K562 (cell line): ENCODE data around the gene PLXNB3. TPM values are rescaled to one million over a fixed set of nuclear protein-coding genes. Genes with fewer than 3 reads are reported as not detected.

Experiments used
- ATAC-seq: fragments of 200-7000 bp; cut with Tn5 transposase; 3 replicates; pipeline ENCODE4 v1.9.1; 2020; ENCODE audit warnings: moderate library complexity
- BruUV-seq: library from RNA; stranded (reverse); fragments of 400-500 nt; replicated peaks from 2 replicates; lab custom pipeline; 2021; lab: Mats Ljungman, UMichigan
- CTCF ChIA-PET: fragments of 300-600 bp; formaldehyde crosslinking; extraction: SDS; loops from one replicate; lab custom pipeline; 2021; ENCODE audit warnings: low intra/inter-chr PET ratio; lab: Yijun Ruan, JAX
- POLR2A ChIA-PET: fragments of 300-600, 350-650 bp; sonication (Branson Sonifier 250); formaldehyde crosslinking; extraction: SDS; loops from one replicate; lab custom pipeline; 2021; ENCODE audit warnings: antibody characterized with exemption, inconsistent platforms; lab: Yijun Ruan, JAX
- DNase-seq, 4 experiments: peaks; one replicate each; pipeline versions ENCODE4 v3.0.0 to v3.0.0-alpha.2; 2011 to 2018; ENCODE audit warnings: low spot score in 3 of 4, mixed read lengths in 3 of 4; ENCODE audit errors: extremely low read depth in 1 of 4
- FAIRE-seq: peaks from 2 replicates; lab custom pipeline; 2011; peaks lifted over from hg19 to GRCh38; lab: Jason Lieb, UNC
- H2AFZ ChIP-seq: 2 replicates; pipeline ENCODE4 v1.6.0; 2011; ENCODE audit warnings: low read depth, low read length, control low read depth, inconsistent platforms
- H3K27ac ChIP-seq: fragments of 200-600 bp; 3 replicates; pipeline ENCODE4 v1.8.0; 2011; ENCODE audit warnings: low read depth, mild to moderate bottlenecking, control low read depth, inconsistent platforms, low read length, moderate library complexity, mixed read lengths; ENCODE audit errors: extremely low read depth
- H3K27me3 ChIP-seq, 2 experiments: fragments of 300-600 bp in 1 of 2; 2 replicates in 1 of 2; 3 replicates in 1 of 2; pipeline versions ENCODE4 v1.6.0 to v1.8.0; 2011; ENCODE audit warnings: inconsistent platforms in 2 of 2, low read length in 2 of 2, mild to moderate bottlenecking in 1 of 2, mixed read lengths in 1 of 2, moderate library complexity in 1 of 2; ENCODE audit not compliant: control insufficient read depth in 2 of 2, insufficient read depth in 2 of 2
- H3K36me3 ChIP-seq: fragments of 300-600 bp; 3 replicates; pipeline ENCODE4 v1.8.0; 2011; ENCODE audit warnings: mild to moderate bottlenecking, low read length, inconsistent platforms; ENCODE audit not compliant: control insufficient read depth, insufficient read depth
- H3K4me1 ChIP-seq, 2 experiments: fragments of 200-600 bp in 1 of 2; replicated peaks in 1 of 2; 2 replicates in 1 of 2; 3 replicates in 1 of 2; pipeline versions ENCODE4 v1.5.1 to v1.8.0; 2011; ENCODE audit warnings: inconsistent platforms in 2 of 2, low read length in 2 of 2, mild to moderate bottlenecking in 1 of 2, mixed read lengths in 1 of 2, moderate library complexity in 1 of 2; ENCODE audit not compliant: control insufficient read depth in 2 of 2, insufficient read depth in 2 of 2
- H3K4me2 ChIP-seq: 2 replicates; pipeline ENCODE4 v1.6.1; 2011; ENCODE audit warnings: low read length, control low read depth, inconsistent platforms, mixed read lengths; ENCODE audit not compliant: insufficient read depth
- H3K4me3 ChIP-seq: fragments of 200-600 bp; sonication (generic), shearing (Covaris generic); 2 replicates; pipeline ENCODE4 v1.5.1; 2016; ENCODE audit warnings: control low read depth, inconsistent platforms
- H3K79me2 ChIP-seq: fragments of 200-600 bp; 3 replicates; pipeline ENCODE4 v1.8.0; 2011; ENCODE audit warnings: low read length, inconsistent platforms; ENCODE audit not compliant: control insufficient read depth, insufficient read depth
- H3K9ac ChIP-seq, 2 experiments: 2 replicates each; pipeline versions ENCODE4 v1.6.0 to v1.6.1; 2011; ENCODE audit warnings: low read depth in 2 of 2, low read length in 2 of 2, control low read depth in 1 of 2, inconsistent platforms in 1 of 2, mild to moderate bottlenecking in 1 of 2, mixed read lengths in 1 of 2; ENCODE audit not compliant: insufficient read depth in 1 of 2
- H3K9me1 ChIP-seq: one replicate; pipeline ENCODE4 v1.6.0; 2011; ENCODE audit warnings: inconsistent platforms, mild to moderate bottlenecking, low read length, moderate library complexity; ENCODE audit not compliant: control insufficient read depth, insufficient read depth
- H3K9me3 ChIP-seq: replicated peaks from 2 replicates; pipeline ENCODE4 v1.5.1; 2011; ENCODE audit warnings: low read depth, low read length, inconsistent platforms; ENCODE audit not compliant: control insufficient read depth, insufficient read depth
- H4K20me1 ChIP-seq: replicated peaks from 2 replicates; pipeline ENCODE4 v1.6.1; 2011; ENCODE audit warnings: low read length, inconsistent platforms, mixed read lengths; ENCODE audit not compliant: control insufficient read depth, insufficient read depth
- NFIC ChIP-seq: fragments of 450-650 bp; IDR thresholded peaks from 2 replicates; pipeline ENCODE4 v1.6.1; 2017; ENCODE audit warnings: mild to moderate bottlenecking, inconsistent platforms
- NR2F6 ChIP-seq: fragments of 450-650 bp; formaldehyde crosslinking; IDR thresholded peaks from 2 replicates; pipeline ENCODE4 v1.4.0; 2020; ENCODE audit warnings: mild to moderate bottlenecking
- POLR2G ChIP-seq: fragments of 200-400 bp; formaldehyde crosslinking; IDR thresholded peaks from 2 replicates; pipeline ENCODE4 v1.6.1; 2017; ENCODE audit warnings: low read depth, mild to moderate bottlenecking, antibody characterized with exemption, low read length, moderate library complexity
- ZNF586 ChIP-seq: fragments of 450-650 bp; formaldehyde crosslinking; conservative IDR thresholded peaks from 2 replicates; pipeline ENCODE4 v1.4.0; 2020; ENCODE audit warnings: mild to moderate bottlenecking, moderate library complexity
- WGBS: fragments of 100-300 bp; shearing (Covaris generic); methylation state at CpG from one replicate; pipeline ENCODE4 v1.1.6; 2016; ENCODE audit warnings: low coverage, mixed read lengths; ENCODE audit not compliant: insufficient coverage; ENCODE audit errors: missing lambda C conversion rate; 5-methylcytosine and 5-hydroxymethylcytosine counted together
- in situ Hi-C: fragments of 300-500 bp; cut with MboI; formaldehyde crosslinking; loops from 4 replicates; pipeline ENCODE4 v1.15.0; 2018; ENCODE audit warnings: inconsistent platforms, mixed read lengths
- intact Hi-C: fragments of 100-400 bp; cut with micrococcal nuclease; formaldehyde crosslinking; loops from 2 replicates; pipeline ENCODE4 v1.14.2; 2022
- polyA plus RNA-seq, 8 experiments: library from polyadenylated mRNA; depleted of rRNA in 4 of 8; stranded (reverse) in 5 of 8; unstranded in 3 of 8; fragments of >200 nt; fragmentation: Nextera tagmentation in 2 of 8; fragmentation: Illumina TruSeq in 1 of 8; extraction: Ambion mirVana in 2 of 8; extraction: Trizol in 1 of 8; gene quantifications; 2 replicates each; pipeline versions ENCODE4 v1.2.1 to v1.2.3, GENCODE V29; 2011 to 2014; ENCODE audit warnings: inconsistent platforms in 1 of 8, missing spikeins in 1 of 8
- total RNA-seq, 7 experiments: library from RNA; depleted of rRNA in 6 of 7; stranded (reverse); fragments of >200 nt in 6 of 7; fragmentation: Illumina TruSeq in 2 of 7; extraction: Trizol in 2 of 7; gene quantifications; 2 replicates each; pipeline versions ENCODE4 v1.2.1 to v1.2.3, GENCODE V29; 2011 to 2021; ENCODE audit warnings: low replicate concordance in 1 of 7

Gene PLXNB3
- total and polyA plus RNA-seq, 9 of the 15 experiments (the other 6 are each of a cell fraction or from before 2014, with no cell fraction given) = 0.22 to 2.0 (median 1.4) TPM; not detected in 2

- H4K20me1 ChIP-seq = no peaks in the 10 kb centered on the region
- no TSS peak for BruUV-seq
- H3K79me2 ChIP-seq = no peaks in the 10 kb centered on the region
- no peaks in the 10 kb centered on the region; the same call in 2 of the 3 replicates for H3K36me3 ChIP-seq
- in situ Hi-C loops = no loop called here
- H2AFZ ChIP-seq = no peak overlapping the region
- no peaks in the 10 kb centered on the region for H3K27me3 ChIP-seq
- no peak overlapping the region for H3K4me2 ChIP-seq
- ChIA-PET POLR2A (no interaction called here), CTCF (no interaction called here)
- 0 out of 2 replicates have a peak, but pooled peaks cover 2% of the 10 kb centered on the region for H3K9me3 ChIP-seq
- ATAC-seq (no peak), DNase-seq (no peak), FAIRE-seq (no peak)
- H3K9me1 ChIP-seq = no peaks in the 10 kb centered on the region
- no peak overlapping the region for H3K4me3 ChIP-seq
- peak overlapping the region in 1 of 2 experiments; percentile 65; a peak in 2 of 4 replicates for H3K9ac ChIP-seq
- TF ChIP-seq POLR2G (0 out of 2 replicates have a peak, but pooled peaks have one; percentile 14), ZNF586 (CRISPR knock-in tag) (no peak)
- WGBS = 85% methylated on average over 20 of the region's 30 CpGs
- H3K27ac ChIP-seq = no peak overlapping the region
- H3K4me1 ChIP-seq = peaks cover 8 to 48% of the 10 kb centered on the region in 2 experiments; a peak in 4 of 5 replicates
- intact Hi-C loops = no loop called here
Measured at GRCh38 chrX:153736071-153736820, 27.8 kb upstream of the PLXNB3 start.

- no peaks in the 10 kb centered on the region for H3K27me3 ChIP-seq
- H3K4me3 ChIP-seq = no peak overlapping the region
- no peaks in the 10 kb centered on the region for H3K9me1 ChIP-seq
- BruUV-seq = no TSS peak
- FAIRE-seq (no peak), ATAC-seq (no peak), DNase-seq (no peak)
- ChIA-PET POLR2A (no interaction called here), CTCF (no interaction called here)
- no peak overlapping the region for H3K27ac ChIP-seq
- H3K79me2 ChIP-seq = no peaks in the 10 kb centered on the region
- no peaks in the 10 kb centered on the region for H4K20me1 ChIP-seq
- no peak overlapping the region for H2AFZ ChIP-seq
- H3K4me2 ChIP-seq = no peak overlapping the region
- no peak for TF ChIP-seq NR2F6
- peak; percentile 86 for TF ChIP-seq NFIC
- TF ChIP-seq, all 486 proteins: peak for 1
- intact Hi-C loops (no loop called here), in situ Hi-C loops (no loop called here)
- Histone ChIP-seq H3K9ac (peak overlapping the region in 1 of 2 experiments; percentile 68; a peak in 1 of 4 replicates), H3K36me3 (no peaks in the 10 kb centered on the region; the same call in 2 of the 3 replicates), H3K9me3 (no peaks in the 10 kb centered on the region), H3K4me1 (peaks cover 8 to 54% of the 10 kb centered on the region in 2 experiments; a peak in 4 of 5 replicates)
- 83% methylated on average over 4 of the region's 15 CpGs for WGBS
Measured at GRCh38 chrX:153736871-153737441, 27.1 kb upstream of the PLXNB3 start.
